A172 (cell line): ENCODE results near the gene OR6P1. TPM values are rescaled to one million over a fixed set of nuclear protein-coding genes. Genes with fewer than 3 reads are reported as not detected.

Source experiments
- DNase-seq: peaks from one replicate; pipeline ENCODE4 v3.0.0-alpha.2; 2015; ENCODE audit warnings: low spot score
- total RNA-seq: library from RNA; depleted of rRNA; stranded (reverse); fragments of >200 nt; shearing (Covaris generic); gene quantifications from 2 replicates; pipeline ENCODE4 v1.2.3, GENCODE V29; 2014; rRNA removed

Gene OR6P1
- total RNA-seq, 1 experiment from 2014 or later: not detected

GRCh38 chr1:158516966-158517365, 53.4 kb downstream of the OR6P1 start:
- no peak for DNase-seq

Other genes starting within 250 kb of the OR6P1 start
- not detected in 2 replicates for gene CD1B, start 239.0 kb downstream of the OR6P1 start, total RNA-seq
- gene CD1E, start 216.7 kb downstream of the OR6P1 start, total RNA-seq: not detected in 2 replicates
- not detected in 2 replicates for gene OR10T2, start 171.1 kb downstream of the OR6P1 start, total RNA-seq
- gene OR10K2, start 144.3 kb downstream of the OR6P1 start, total RNA-seq: not detected in 2 replicates
- gene OR10K1, start 108.7 kb downstream of the OR6P1 start, total RNA-seq: not detected in 2 replicates
- not detected in 2 replicates for gene OR10R2, start 98.4 kb downstream of the OR6P1 start, total RNA-seq
- gene OR6Y1, start 16.2 kb downstream of the OR6P1 start, total RNA-seq: not detected in 2 replicates
- gene OR10X1, start 9.3 kb upstream of the OR6P1 start, total RNA-seq: not detected in 2 replicates
- not detected in 2 replicates for gene OR10Z1, start 34.7 kb upstream of the OR6P1 start, total RNA-seq
- not detected in 2 replicates for gene SPTA1, start 116.1 kb upstream of the OR6P1 start, total RNA-seq
- not detected in 2 replicates for gene OR6K2, start 130.1 kb upstream of the OR6P1 start, total RNA-seq
- gene OR6K3, start 150.1 kb upstream of the OR6P1 start, total RNA-seq: not detected in 2 replicates
- gene OR6K6, start 184.1 kb upstream of the OR6P1 start, total RNA-seq: not detected in 2 replicates
- gene OR6N1, start 201.6 kb upstream of the OR6P1 start, total RNA-seq: not detected in 2 replicates
- not detected in 2 replicates for gene OR6N2, start 210.6 kb upstream of the OR6P1 start, total RNA-seq